ENCODE data around the gene ANKHD1.

The ANKHD1 gene

GRCh38 chr5:140371356-140372151 lies 30.1 kb upstream of the ANKHD1 start:
- no peak for DNase-seq (ENCODE audit: low read depth)

- DNase-seq (ENCODE audit: low read depth), result no peak
Measured at GRCh38 chr5:140372971-140373487, 28.6 kb upstream of the ANKHD1 start.

- DNase-seq (ENCODE audit: low read depth), result no peak
Measured at GRCh38 chr5:140381351-140381750, 20.3 kb upstream of the ANKHD1 start.

- DNase-seq (ENCODE audit: low read depth), result no peak
Measured at GRCh38 chr5:140381972-140382371, 19.7 kb upstream of the ANKHD1 start.

- DNase-seq (ENCODE audit: low read depth), result no peak
Measured at GRCh38 chr5:140382866-140383265, 18.8 kb upstream of the ANKHD1 start.

- no peak for DNase-seq (ENCODE audit: low read depth)
Measured at GRCh38 chr5:140383300-140383699, 18.3 kb upstream of the ANKHD1 start.

- no peak for DNase-seq (ENCODE audit: low read depth)
Measured at GRCh38 chr5:140388052-140388451, 13.6 kb upstream of the ANKHD1 start.

GRCh38 chr5:140391312-140391711 lies 10.3 kb upstream of the ANKHD1 start:
- DNase-seq (ENCODE audit: low read depth), result no peak

GRCh38 chr5:140391732-140392131 lies 9.9 kb upstream of the ANKHD1 start:
- no peak for DNase-seq (ENCODE audit: low read depth)

GRCh38 chr5:140393738-140394137 lies 7.9 kb upstream of the ANKHD1 start:
- no peak for DNase-seq (ENCODE audit: low read depth)

- no peak for DNase-seq (ENCODE audit: low read depth)
Measured at GRCh38 chr5:140398379-140398811, 3.2 kb upstream of the ANKHD1 start.

GRCh38 chr5:140399979-140400729 lies 1.5 kb upstream of the ANKHD1 start:
- DNase-seq (ENCODE audit: low read depth), result no peak

GRCh38 chr5:140400730-140401361 lies 787 bp upstream of the ANKHD1 start:
- peak; percentile 77 for DNase-seq (ENCODE audit: low read depth)

- DNase-seq (ENCODE audit: low read depth), result peak; percentile 51
Measured at GRCh38 chr5:140402258-140403074, 833 bp downstream of the ANKHD1 start.

GRCh38 chr5:140403613-140404012 lies 2.0 kb downstream of the ANKHD1 start:
- DNase-seq (ENCODE audit: low read depth), result no peak

GRCh38 chr5:140408750-140409241 lies 7.2 kb downstream of the ANKHD1 start:
- no peak for DNase-seq (ENCODE audit: low read depth)

GRCh38 chr5:140413230-140413629 lies 11.6 kb downstream of the ANKHD1 start:
- DNase-seq (ENCODE audit: low read depth), result no peak

GRCh38 chr5:140417235-140417634 lies 15.6 kb downstream of the ANKHD1 start:
- no peak for DNase-seq (ENCODE audit: low read depth)

- no peak for DNase-seq (ENCODE audit: low read depth)
Measured at GRCh38 chr5:140418862-140419520, 17.4 kb downstream of the ANKHD1 start.

GRCh38 chr5:140420226-140420570 lies 18.6 kb downstream of the ANKHD1 start:
- DNase-seq (ENCODE audit: low read depth), result no peak
